ENCODE results near the gene SCN1A. TPM values are rescaled to one million over a fixed set of nuclear protein-coding genes. Genes with fewer than 3 reads are reported as not detected.

SCN1A gene
- total and polyA plus RNA-seq, 2 of the 13 experiments (the other 11 are each of a cell fraction or from before 2014, with no cell fraction given): 19.9 to 39.4 TPM

DNA sequence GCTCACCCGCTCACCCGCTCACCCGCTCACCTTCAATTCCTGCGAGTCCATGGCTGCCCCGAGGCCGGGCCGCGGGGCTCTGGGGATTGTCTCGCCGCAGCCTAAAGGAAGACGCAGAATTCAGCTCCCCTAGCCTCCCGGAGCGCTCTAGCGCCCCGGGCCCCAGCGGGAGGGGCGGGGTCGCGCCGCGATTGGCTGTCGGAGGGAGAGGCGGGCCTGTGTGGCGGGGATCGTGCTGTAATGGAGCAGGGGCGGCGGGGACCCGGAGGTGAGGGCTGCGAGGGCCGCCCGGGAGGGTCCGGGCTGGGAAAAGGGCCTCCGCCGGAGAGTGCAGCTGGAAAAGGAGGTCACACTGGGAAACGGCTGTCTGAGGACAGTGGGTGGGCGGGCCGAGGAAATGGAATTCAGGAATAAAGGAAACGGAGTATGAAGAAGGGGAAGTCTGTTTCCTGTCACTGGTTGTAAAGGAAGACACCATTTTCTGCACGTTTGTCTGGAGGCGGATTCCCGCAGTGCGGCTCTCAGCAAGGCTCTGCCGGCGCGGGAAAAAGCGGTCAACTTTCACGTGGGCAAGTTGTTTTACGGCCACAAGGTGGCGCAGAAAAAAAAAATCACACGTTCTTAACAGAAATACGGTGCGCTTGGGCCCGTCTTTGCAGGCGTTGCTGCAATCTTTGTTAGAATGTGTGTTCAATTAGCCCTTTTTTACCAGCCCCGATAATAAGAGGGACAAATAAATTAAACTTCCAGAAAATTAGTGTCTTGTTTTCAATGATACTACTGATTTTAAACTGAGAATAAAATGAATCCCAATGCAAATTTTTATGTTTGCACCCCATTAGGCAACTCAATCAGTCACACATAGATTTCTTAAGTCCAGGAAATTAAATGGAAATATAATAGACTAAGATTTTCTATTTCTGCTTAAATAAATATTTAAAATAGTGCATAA, 173.9 kb downstream of the SCN1A start, which contains the start of gene TTC21B (continued):
- TF ChIP-seq, protein P1, sequence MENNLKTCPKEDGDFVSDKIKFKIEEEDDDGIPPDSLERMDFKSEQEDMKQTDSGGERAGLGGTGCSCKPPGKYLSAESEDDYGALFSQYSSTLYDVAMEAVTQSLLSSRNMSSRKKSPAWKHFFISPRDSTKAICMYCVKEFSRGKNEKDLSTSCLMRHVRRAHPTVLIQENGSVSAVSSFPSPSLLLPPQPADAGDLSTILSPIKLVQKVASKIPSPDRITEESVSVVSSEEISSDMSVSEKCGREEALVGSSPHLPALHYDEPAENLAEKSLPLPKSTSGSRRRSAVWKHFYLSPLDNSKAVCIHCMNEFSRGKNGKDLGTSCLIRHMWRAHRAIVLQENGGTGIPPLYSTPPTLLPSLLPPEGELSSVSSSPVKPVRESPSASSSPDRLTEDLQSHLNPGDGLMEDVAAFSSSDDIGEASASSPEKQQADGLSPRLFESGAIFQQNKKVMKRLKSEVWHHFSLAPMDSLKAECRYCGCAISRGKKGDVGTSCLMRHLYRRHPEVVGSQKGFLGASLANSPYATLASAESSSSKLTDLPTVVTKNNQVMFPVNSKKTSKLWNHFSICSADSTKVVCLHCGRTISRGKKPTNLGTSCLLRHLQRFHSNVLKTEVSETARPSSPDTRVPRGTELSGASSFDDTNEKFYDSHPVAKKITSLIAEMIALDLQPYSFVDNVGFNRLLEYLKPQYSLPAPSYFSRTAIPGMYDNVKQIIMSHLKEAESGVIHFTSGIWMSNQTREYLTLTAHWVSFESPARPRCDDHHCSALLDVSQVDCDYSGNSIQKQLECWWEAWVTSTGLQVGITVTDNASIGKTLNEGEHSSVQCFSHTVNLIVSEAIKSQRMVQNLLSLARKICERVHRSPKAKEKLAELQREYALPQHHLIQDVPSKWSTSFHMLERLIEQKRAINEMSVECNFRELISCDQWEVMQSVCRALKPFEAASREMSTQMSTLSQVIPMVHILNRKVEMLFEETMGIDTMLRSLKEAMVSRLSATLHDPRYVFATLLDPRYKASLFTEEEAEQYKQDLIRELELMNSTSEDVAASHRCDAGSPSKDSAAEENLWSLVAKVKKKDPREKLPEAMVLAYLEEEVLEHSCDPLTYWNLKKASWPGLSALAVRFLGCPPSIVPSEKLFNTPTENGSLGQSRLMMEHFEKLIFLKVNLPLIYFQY (CRISPR knock-in tag; IDR thresholded peaks at IDR 0.05; ENCODE audit: borderline replicate concordance): peak; percentile 84
- TF ChIP-seq HDAC6 (IDR thresholded peaks at IDR 0.05; ENCODE audit: low read depth, low read length) (no peak), FOXJ3 (CRISPR knock-in tag; IDR thresholded peaks at IDR 0.05; ENCODE audit: borderline replicate concordance) (peak; percentile 69; the same call in 1 of the 2 replicates), GTF2F1 (IDR thresholded peaks at IDR 0.05; ENCODE audit: low read length) (no peak), ZNF235 (CRISPR knock-in tag; IDR thresholded peaks at IDR 0.05; ENCODE audit: borderline replicate concordance) (peak; percentile 88; the same call in 1 of the 2 replicates), ZNF34 (CRISPR knock-in tag; IDR thresholded peaks at IDR 0.05; ENCODE audit: borderline replicate concordance) (peak; percentile 68; the same call in 1 of the 2 replicates), SIX1 (CRISPR knock-in tag; IDR thresholded peaks at IDR 0.05; ENCODE audit: borderline replicate concordance) (no peak), ZNF232 (CRISPR knock-in tag; IDR thresholded peaks at IDR 0.05; ENCODE audit: borderline replicate concordance) (peak; percentile 86; the same call in 1 of the 2 replicates), ZSCAN22 (CRISPR knock-in tag; IDR thresholded peaks at IDR 0.05) (peak; percentile 67), TCF7 (IDR thresholded peaks at IDR 0.05; ENCODE audit: low read depth) (0 out of 2 replicates have a peak, but pooled peaks have one; percentile 6), ZNF275 (CRISPR knock-in tag; IDR thresholded peaks at IDR 0.05; ENCODE audit: borderline replicate concordance) (no peak; the same call in 1 of the 2 replicates), SALL1 (CRISPR knock-in tag; IDR thresholded peaks at IDR 0.05) (peak; percentile 83), ZNF766 (CRISPR knock-in tag; IDR thresholded peaks at IDR 0.05; ENCODE audit: borderline replicate concordance) (peak; percentile 85), ZNF761 (CRISPR knock-in tag; conservative IDR thresholded peaks at IDR 0.05) (peak; percentile 95), PREB (CRISPR knock-in tag; IDR thresholded peaks at IDR 0.05) (0 out of 2 replicates have a peak, but pooled peaks have one; percentile 63), ZNF460 (CRISPR knock-in tag; IDR thresholded peaks at IDR 0.05; ENCODE audit: borderline replicate concordance) (peak; percentile 79; the same call in 1 of the 2 replicates), ZNF501 (CRISPR knock-in tag; IDR thresholded peaks at IDR 0.05) (peak; percentile 98), HOXA5 (CRISPR knock-in tag; IDR thresholded peaks at IDR 0.05) (peak; percentile 78; the same call in 1 of the 2 replicates)
- TF ChIP-seq, protein P2, sequence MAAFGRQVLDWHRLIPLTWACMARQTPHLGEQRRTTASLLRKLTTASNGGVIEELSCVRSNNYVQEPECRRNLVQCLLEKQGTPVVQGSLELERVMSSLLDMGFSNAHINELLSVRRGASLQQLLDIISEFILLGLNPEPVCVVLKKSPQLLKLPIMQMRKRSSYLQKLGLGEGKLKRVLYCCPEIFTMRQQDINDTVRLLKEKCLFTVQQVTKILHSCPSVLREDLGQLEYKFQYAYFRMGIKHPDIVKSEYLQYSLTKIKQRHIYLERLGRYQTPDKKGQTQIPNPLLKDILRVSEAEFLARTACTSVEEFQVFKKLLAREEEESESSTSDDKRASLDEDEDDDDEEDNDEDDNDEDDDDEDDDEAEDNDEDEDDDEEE (CRISPR knock-in tag; IDR thresholded peaks at IDR 0.05): no peak; the same call in 1 of the 2 replicates
